Measurements from ENCODE around the gene CACNA1B.

The CACNA1B gene

GRCh38 chr9:137972988-137973470 lies 95.4 kb downstream of the CACNA1B start:
- H3K4me3 ChIP-seq (ENCODE audit: low read depth in 1 of 2, low read length in 2 of 2): no peak overlapping the region
- no peak overlapping the region for H3K27ac ChIP-seq (ENCODE audit: low read length)
- no peaks in the 10 kb centered on the region for H3K79me2 ChIP-seq (ENCODE audit: insufficient read depth, low read length)
- no peak overlapping the region for H3K4me2 ChIP-seq (ENCODE audit: insufficient read depth, low read length)
- no peaks in the 10 kb centered on the region; the same call in 1 of the 2 replicates for H4K20me1 ChIP-seq (ENCODE audit: insufficient read depth, low read length)
- no peaks in the 10 kb centered on the region for H3K27me3 ChIP-seq (ENCODE audit: insufficient read depth, low read length, poor library complexity)
- no peak for TF ChIP-seq CTCF (IDR thresholded peaks at IDR 0.05; ENCODE audit: borderline replicate concordance, extremely low read depth, low read length, poor library complexity, severe bottlenecking)
- no peak for TF ChIP-seq EZH2 (IDR thresholded peaks at IDR 0.05; ENCODE audit: borderline replicate concordance, low read depth, low read length, severe bottlenecking)
- ATAC-seq (ENCODE audit: insufficient read depth, low read depth): no peak
- no peak overlapping the region for H3K9ac ChIP-seq (ENCODE audit: low read depth, low read length)
- no peaks in the 10 kb centered on the region for H3K4me1 ChIP-seq (ENCODE audit: insufficient read depth, low read length)
- H2AFZ ChIP-seq (ENCODE audit: low read depth, low read length): no peak overlapping the region
- no peaks in the 10 kb centered on the region for H3K9me3 ChIP-seq (ENCODE audit: insufficient read depth, low read length, severe bottlenecking)
- DNase-seq: no peak
- no peaks in the 10 kb centered on the region for H3K36me3 ChIP-seq (ENCODE audit: insufficient read depth, low read length)

- Histone ChIP-seq H3K9ac (ENCODE audit: low read depth, low read length) (no peak overlapping the region), H3K4me1 (ENCODE audit: insufficient read depth, low read length) (no peaks in the 10 kb centered on the region), H3K27me3 (ENCODE audit: insufficient read depth, low read length, poor library complexity) (no peaks in the 10 kb centered on the region), H2AFZ (ENCODE audit: low read depth, low read length) (no peak overlapping the region), H3K27ac (ENCODE audit: low read length) (no peak overlapping the region), H4K20me1 (ENCODE audit: insufficient read depth, low read length) (no peaks in the 10 kb centered on the region; the same call in 1 of the 2 replicates), H3K79me2 (ENCODE audit: insufficient read depth, low read length) (no peaks in the 10 kb centered on the region), H3K4me2 (ENCODE audit: insufficient read depth, low read length) (no peak overlapping the region), H3K4me3 (ENCODE audit: low read depth in 1 of 2, low read length in 2 of 2) (no peak overlapping the region), H3K36me3 (ENCODE audit: insufficient read depth, low read length) (no peaks in the 10 kb centered on the region), H3K9me3 (ENCODE audit: insufficient read depth, low read length, severe bottlenecking) (no peaks in the 10 kb centered on the region)
- ATAC-seq (ENCODE audit: insufficient read depth, low read depth): no peak
- TF ChIP-seq EZH2 (IDR thresholded peaks at IDR 0.05; ENCODE audit: borderline replicate concordance, low read depth, low read length, severe bottlenecking) (no peak), CTCF (IDR thresholded peaks at IDR 0.05; ENCODE audit: borderline replicate concordance, extremely low read depth, low read length, poor library complexity, severe bottlenecking) (no peak)
- DNase-seq: no peak
These were observed 96.3 kb downstream of the CACNA1B start for GRCh38 chr9:137973829-137974416.

GRCh38 chr9:137974746-137975526 lies 97.4 kb downstream of the CACNA1B start:
- no peak for TF ChIP-seq EZH2 (IDR thresholded peaks at IDR 0.05; ENCODE audit: borderline replicate concordance, low read depth, low read length, severe bottlenecking)
- no peak for TF ChIP-seq CTCF (IDR thresholded peaks at IDR 0.05; ENCODE audit: borderline replicate concordance, extremely low read depth, low read length, poor library complexity, severe bottlenecking)
- Histone ChIP-seq H3K79me2 (ENCODE audit: insufficient read depth, low read length) (no peaks in the 10 kb centered on the region), H3K27ac (ENCODE audit: low read length) (no peak overlapping the region), H3K36me3 (ENCODE audit: insufficient read depth, low read length) (no peaks in the 10 kb centered on the region), H3K27me3 (ENCODE audit: insufficient read depth, low read length, poor library complexity) (no peaks in the 10 kb centered on the region), H2AFZ (ENCODE audit: low read depth, low read length) (no peak overlapping the region), H3K4me3 (ENCODE audit: low read depth in 1 of 2, low read length in 2 of 2) (no peak overlapping the region), H3K9me3 (ENCODE audit: insufficient read depth, low read length, severe bottlenecking) (no peaks in the 10 kb centered on the region), H4K20me1 (ENCODE audit: insufficient read depth, low read length) (no peaks in the 10 kb centered on the region; the same call in 1 of the 2 replicates), H3K4me2 (ENCODE audit: insufficient read depth, low read length) (no peak overlapping the region), H3K4me1 (ENCODE audit: insufficient read depth, low read length) (no peaks in the 10 kb centered on the region), H3K9ac (ENCODE audit: low read depth, low read length) (no peak overlapping the region)
- no peak for DNase-seq
- no peak for ATAC-seq (ENCODE audit: insufficient read depth, low read depth)
